NCI-H2081 (cell line): ENCODE results near the gene NPHP4.

Experiments used
- DNase-seq, 2 experiments: peaks; one replicate each; lab custom pipeline; 2025; lab: John Stamatoyannopoulos, UW

Gene NPHP4

GRCh38 chr1:5831600-5832335 is 160.5 kb downstream of the NPHP4 start:
- no peak for DNase-seq

- no peak for DNase-seq
Observed at GRCh38 chr1:5830771-5831599, 161.2 kb downstream of the NPHP4 start.

GRCh38 chr1:5829414-5829813 is 162.8 kb downstream of the NPHP4 start:
- DNase-seq: no peak

- no peak for DNase-seq
Observed at GRCh38 chr1:5828308-5828935, 163.8 kb downstream of the NPHP4 start.

- no peak for DNase-seq
Observed at GRCh38 chr1:5827516-5827915, 164.7 kb downstream of the NPHP4 start.

- no peak for DNase-seq
Observed at GRCh38 chr1:5826601-5827000, 165.6 kb downstream of the NPHP4 start.

GRCh38 chr1:5822726-5823125 is 169.5 kb downstream of the NPHP4 start:
- no peak for DNase-seq

DNA sequence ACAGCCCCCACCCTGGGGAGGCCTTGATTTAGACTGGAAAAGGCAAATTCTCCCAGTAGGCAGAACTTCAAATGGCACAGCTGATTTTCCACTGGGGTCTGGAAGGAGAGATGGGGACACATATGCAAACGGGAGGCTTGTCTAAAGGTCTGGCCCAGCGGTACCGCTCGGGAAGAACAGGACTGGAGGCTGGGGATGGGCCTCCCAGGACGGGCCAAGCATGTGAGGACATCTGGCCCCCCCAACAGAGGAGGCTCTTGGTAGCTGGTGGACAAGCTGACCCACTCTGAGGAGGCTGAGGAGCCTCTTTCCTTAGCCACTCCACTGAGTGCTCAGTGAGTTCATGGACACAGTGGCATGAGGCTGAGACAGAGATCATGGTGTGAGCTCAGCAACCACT is 170.0 kb downstream of the NPHP4 start:
- DNase-seq: no peak

DNA sequence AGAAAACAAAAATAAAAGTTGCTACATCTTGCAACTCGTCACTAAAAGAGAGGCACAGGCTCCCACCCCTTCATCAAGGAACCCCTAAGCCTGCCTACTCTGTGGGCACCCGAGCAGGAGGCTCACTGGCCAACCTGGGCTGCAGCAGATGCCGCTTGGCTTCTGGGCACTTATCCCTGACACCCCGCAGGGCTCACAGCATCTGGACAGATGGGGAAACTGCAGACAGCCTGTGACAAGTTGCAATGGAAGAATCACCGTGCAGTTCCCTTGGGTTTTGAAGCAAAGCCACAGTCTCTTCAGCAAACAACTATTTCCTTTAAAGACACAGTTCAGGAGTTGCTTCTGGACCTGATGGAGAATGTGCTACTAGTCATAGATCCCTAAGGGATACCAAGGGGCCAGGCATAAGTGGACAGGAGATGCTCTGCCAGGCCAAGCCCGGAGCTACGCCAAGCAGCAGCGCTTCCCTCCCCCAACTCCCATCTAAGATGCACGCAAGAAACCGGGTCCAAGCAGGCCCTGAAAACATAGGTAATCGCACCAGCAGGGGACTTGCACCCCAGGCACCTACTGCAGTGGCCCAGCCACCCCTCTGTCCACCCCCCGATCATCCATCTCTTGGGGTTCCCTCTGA is 170.6 kb downstream of the NPHP4 start:
- no peak for DNase-seq

GRCh38 chr1:5820026-5820421 is 172.2 kb downstream of the NPHP4 start:
- DNase-seq: no peak

GRCh38 chr1:5819391-5820025 is 172.7 kb downstream of the NPHP4 start:
- no peak for DNase-seq

GRCh38 chr1:5818755-5819154 is 173.5 kb downstream of the NPHP4 start:
- DNase-seq: no peak

DNA sequence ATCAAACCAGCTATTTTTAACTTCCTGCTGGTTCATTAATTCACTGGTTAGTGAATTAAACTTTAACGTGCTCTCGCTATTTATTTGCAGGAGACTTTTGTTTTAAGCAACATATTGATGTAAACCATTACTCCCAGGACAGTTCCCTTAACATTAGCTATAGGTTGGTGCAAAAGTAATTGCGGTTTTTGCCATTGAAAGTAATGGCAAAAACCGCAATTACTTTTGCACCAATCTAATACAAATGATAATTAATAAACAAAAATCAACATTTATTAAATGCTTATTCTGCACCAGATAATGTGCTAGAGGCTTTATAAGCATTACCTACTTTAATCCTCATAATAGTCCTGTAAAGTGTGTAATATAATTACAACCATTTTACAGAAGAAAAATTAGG is 176.5 kb downstream of the NPHP4 start:
- DNase-seq: no peak

- DNase-seq: no peak
Observed at GRCh38 chr1:5815211-5815610, 177.0 kb downstream of the NPHP4 start.

DNA sequence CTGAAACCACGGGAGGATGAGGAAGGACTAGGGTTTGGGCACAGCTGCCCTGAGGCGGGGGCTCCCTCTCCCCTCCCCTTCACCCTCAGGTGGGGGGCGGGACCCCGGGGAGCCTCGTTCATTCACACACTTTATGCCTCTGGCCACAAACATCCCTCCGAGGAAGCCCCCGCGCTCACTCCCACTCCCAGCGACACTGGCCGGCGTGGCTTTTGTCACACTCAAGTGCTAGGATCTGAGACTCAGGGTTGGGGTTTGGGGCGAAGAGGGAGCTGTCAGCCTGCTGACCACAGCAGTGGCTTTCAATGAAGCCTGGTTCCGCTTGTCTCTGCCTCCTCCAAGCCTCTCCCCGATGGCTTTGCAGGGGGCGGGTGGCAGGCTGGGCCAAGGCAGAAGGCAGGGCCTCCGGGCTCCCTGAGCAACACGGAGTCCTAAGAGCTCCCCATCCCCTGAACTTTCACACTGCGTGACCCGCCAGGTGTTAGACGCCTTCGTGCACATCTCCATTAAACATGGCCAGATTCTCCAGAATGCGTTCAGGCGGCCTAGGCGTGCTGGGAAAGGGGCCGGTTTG is 178.1 kb downstream of the NPHP4 start:
- DNase-seq: no peak

GRCh38 chr1:5813480-5813879 is 178.7 kb downstream of the NPHP4 start:
- DNase-seq: no peak
